Parietal lobe (tissue), 2 donors: Measurements from ENCODE around the gene NPSR1. TPM values are rescaled to one million over a fixed set of nuclear protein-coding genes. Genes with fewer than 3 reads are reported as not detected.

Source experiments
- small RNA-seq: library from RNA; depleted of rRNA; stranded (forward); fragments of <200 nt; gene quantifications from one replicate; pipeline ENCODE3, GENCODE V24; 2014; ENCODE audit warnings: low replicate concordance
- total RNA-seq: library from RNA; depleted of rRNA; stranded (reverse); fragments of >200 nt; gene quantifications from one replicate; pipeline ENCODE4 v1.2.3, GENCODE V29; 2014

The NPSR1 gene, protein sequence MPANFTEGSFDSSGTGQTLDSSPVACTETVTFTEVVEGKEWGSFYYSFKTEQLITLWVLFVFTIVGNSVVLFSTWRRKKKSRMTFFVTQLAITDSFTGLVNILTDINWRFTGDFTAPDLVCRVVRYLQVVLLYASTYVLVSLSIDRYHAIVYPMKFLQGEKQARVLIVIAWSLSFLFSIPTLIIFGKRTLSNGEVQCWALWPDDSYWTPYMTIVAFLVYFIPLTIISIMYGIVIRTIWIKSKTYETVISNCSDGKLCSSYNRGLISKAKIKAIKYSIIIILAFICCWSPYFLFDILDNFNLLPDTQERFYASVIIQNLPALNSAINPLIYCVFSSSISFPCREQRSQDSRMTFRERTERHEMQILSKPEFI
- not detected for total RNA-seq

DNA sequence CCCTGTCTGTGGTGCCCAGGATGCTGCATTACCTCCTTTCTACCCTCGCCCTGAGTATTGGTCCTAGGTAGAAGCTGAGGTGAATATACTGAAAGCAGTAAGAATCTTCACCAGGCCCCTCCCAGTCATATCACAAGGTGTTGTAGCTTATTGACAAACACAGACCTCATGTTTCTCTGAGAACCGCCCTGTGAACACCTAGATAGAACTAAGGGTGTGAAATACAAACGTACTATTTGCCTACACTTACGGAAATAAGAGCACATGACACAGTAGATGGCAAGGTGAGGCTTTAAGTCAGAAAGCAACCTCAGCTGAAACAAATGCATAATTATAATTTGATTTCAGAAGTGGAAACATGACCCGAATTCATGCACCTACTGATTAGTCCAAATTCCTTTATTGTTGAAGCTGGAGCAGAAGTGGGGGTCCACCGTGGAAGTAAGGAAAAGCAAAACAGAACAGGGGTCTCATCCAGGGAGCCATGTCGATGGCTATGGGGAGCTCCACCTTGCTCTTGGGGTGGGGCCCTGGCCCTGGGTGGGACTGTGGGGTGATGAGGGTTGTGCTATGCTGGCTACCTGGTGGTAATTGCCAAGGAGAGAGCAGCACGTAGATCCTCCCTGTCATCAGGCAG lies at the start of gene NPSR1:
Gene NPSR1 (plus strand): TSS at position 587 of the 637 bp plus-strand sequence. CDS start 195 bp downstream, outside the sequence.

Small RNA genes within 50 kb of the gene (small RNA-seq; reads per million reads assigned to genes)
- not detected for gene RF00322
- gene RN7SL132P, result not detected
